Parathyroid adenoma (tissue), 2 donors: ENCODE results near the gene NOTCH1.

Source experiments
- H2AFZ ChIP-seq: fragments of 300-600 bp; sonication (generic); one replicate; pipeline ENCODE4 v1.7.0; 2017; ENCODE audit warnings: antibody characterized with exemption, mild to moderate bottlenecking
- H3K27ac ChIP-seq: fragments of 300-600 bp; sonication (generic); one replicate; pipeline ENCODE4 v1.7.0; 2017
- H3K27me3 ChIP-seq: fragments of 300-600 bp; sonication (generic); one replicate; pipeline ENCODE4 v1.7.0; 2017; ENCODE audit warnings: low read length; ENCODE audit not compliant: control insufficient read depth, insufficient read depth
- H3K36me3 ChIP-seq: fragments of 300-600 bp; sonication (generic); one replicate; pipeline ENCODE4 v1.7.0; 2017; ENCODE audit warnings: low read length; ENCODE audit not compliant: control insufficient read depth, insufficient read depth
- H3K4me1 ChIP-seq: fragments of 300-600 bp; sonication (generic); one replicate; pipeline ENCODE4 v1.7.0; 2017; ENCODE audit warnings: control low read depth
- H3K4me2 ChIP-seq: fragments of 300-600 bp; sonication (generic); one replicate; pipeline ENCODE4 v1.7.0; 2017; ENCODE audit warnings: low read length
- H3K4me3 ChIP-seq: fragments of 300-600 bp; sonication (generic); one replicate; pipeline ENCODE4 v1.7.0; 2017; ENCODE audit warnings: low read depth, low read length
- H3K79me2 ChIP-seq: fragments of 300-600 bp; sonication (generic); one replicate; pipeline ENCODE4 v1.7.0; 2017; ENCODE audit warnings: control low read depth
- H3K9ac ChIP-seq: fragments of 300-600 bp; sonication (generic); one replicate; pipeline ENCODE4 v1.7.0; 2017; ENCODE audit warnings: mild to moderate bottlenecking
- H3K9me3 ChIP-seq: fragments of 300-600 bp; sonication (generic); one replicate; pipeline ENCODE4 v1.7.0; 2017; ENCODE audit warnings: low read length; ENCODE audit not compliant: control insufficient read depth
- CTCF ChIP-seq: fragments of 300-600 bp; sonication (generic); IDR thresholded peaks from one replicate; pipeline ENCODE4 v1.7.0; 2017; ENCODE audit warnings: antibody characterized with exemption, mild to moderate bottlenecking
- donor health status: primary hyperparathyroidism.

The NOTCH1 gene

GRCh38 chr9:136476369-136477150 is 69.3 kb downstream of the NOTCH1 start:
- no peaks in the 10 kb centered on the region for H3K27me3 ChIP-seq
- TF ChIP-seq CTCF = no peak
- H3K9ac ChIP-seq = no peak overlapping the region
- H3K27ac ChIP-seq = no peak overlapping the region
- H3K4me1 ChIP-seq = peaks cover under 1% of the 10 kb centered on the region
- H3K4me3 ChIP-seq = no peak overlapping the region
- no peaks in the 10 kb centered on the region for H3K36me3 ChIP-seq
- no peaks in the 10 kb centered on the region for H3K9me3 ChIP-seq
- no peak overlapping the region for H3K4me2 ChIP-seq
- H2AFZ ChIP-seq = no peak overlapping the region
- peaks cover 15% of the 10 kb centered on the region for H3K79me2 ChIP-seq

- H3K27ac ChIP-seq = no peak overlapping the region
- no peaks in the 10 kb centered on the region for H3K36me3 ChIP-seq
- TF ChIP-seq CTCF = no peak
- H3K9ac ChIP-seq = no peak overlapping the region
- no peaks in the 10 kb centered on the region for H3K4me1 ChIP-seq
- no peak overlapping the region for H2AFZ ChIP-seq
- H3K4me2 ChIP-seq = no peak overlapping the region
- no peaks in the 10 kb centered on the region for H3K9me3 ChIP-seq
- no peaks in the 10 kb centered on the region for H3K27me3 ChIP-seq
- H3K79me2 ChIP-seq = peaks cover 7% of the 10 kb centered on the region
- no peak overlapping the region for H3K4me3 ChIP-seq
Measured at GRCh38 chr9:136474974-136475865, 70.6 kb downstream of the NOTCH1 start.

DNA sequence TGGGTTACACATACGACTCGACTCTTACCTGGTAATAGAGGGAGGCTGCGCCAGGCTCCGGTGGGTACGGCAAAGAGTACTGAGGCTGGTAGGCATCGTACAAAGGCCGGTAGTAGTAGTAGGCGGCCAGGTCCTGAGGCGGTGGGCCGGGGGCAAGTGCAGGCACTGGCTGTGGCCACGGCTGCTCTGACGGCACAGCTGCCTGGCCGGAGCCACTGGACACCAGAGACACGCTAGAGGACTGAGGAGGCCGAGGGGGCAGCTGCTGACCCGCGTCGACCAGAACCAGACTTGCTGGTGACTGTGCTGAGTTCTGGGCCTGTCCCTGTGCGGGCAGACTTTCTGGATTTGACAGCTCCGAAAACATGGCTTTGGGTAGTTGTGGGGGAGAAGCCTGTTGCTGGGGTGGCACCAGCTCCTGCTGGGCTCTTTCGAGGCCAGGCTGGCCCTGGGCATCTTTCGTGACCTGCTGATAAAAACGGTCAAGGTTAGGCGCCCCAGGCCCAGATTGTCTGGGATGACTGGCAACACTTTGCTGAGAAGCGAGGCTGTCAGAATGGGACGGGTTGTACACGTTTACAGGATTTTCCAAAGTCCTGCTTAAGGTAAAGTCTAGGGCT is 71.7 kb downstream of the NOTCH1 start:
- Histone ChIP-seq H3K4me1 (no peaks in the 10 kb centered on the region), H3K27me3 (no peaks in the 10 kb centered on the region), H3K79me2 (peaks cover 5% of the 10 kb centered on the region), H3K4me3 (no peak overlapping the region), H3K9ac (no peak overlapping the region), H3K36me3 (no peaks in the 10 kb centered on the region), H3K9me3 (no peaks in the 10 kb centered on the region), H3K27ac (no peak overlapping the region), H2AFZ (no peak overlapping the region), H3K4me2 (no peak overlapping the region)
- no peak for TF ChIP-seq CTCF

DNA sequence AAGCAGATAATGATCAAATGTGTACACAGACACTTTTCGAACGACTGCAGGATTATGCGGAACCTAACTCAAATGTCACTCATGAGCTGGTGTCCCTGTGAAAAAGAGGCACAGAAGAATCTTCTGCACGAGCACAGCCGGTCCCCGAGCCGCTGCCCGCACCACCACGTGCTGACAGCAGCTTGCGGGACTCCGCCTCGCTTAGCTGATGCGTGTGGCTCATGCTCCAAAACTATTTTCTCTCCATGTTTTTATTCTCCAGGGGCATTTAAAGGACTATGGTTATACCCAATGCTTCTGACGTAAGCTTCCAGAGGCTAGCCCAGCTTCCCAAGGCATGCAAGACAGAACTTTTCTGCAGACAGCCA is 72.5 kb downstream of the NOTCH1 start:
- H3K4me3 ChIP-seq = no peak overlapping the region
- no peaks in the 10 kb centered on the region for H3K36me3 ChIP-seq
- no peak overlapping the region for H2AFZ ChIP-seq
- no peak overlapping the region for H3K27ac ChIP-seq
- peaks cover 5% of the 10 kb centered on the region for H3K79me2 ChIP-seq
- H3K4me2 ChIP-seq = no peak overlapping the region
- no peaks in the 10 kb centered on the region for H3K27me3 ChIP-seq
- H3K4me1 ChIP-seq = no peaks in the 10 kb centered on the region
- TF ChIP-seq CTCF = no peak
- no peak overlapping the region for H3K9ac ChIP-seq
- H3K9me3 ChIP-seq = no peaks in the 10 kb centered on the region
